ENCODE results near the gene TEPSIN.

Gene TEPSIN

DNA sequence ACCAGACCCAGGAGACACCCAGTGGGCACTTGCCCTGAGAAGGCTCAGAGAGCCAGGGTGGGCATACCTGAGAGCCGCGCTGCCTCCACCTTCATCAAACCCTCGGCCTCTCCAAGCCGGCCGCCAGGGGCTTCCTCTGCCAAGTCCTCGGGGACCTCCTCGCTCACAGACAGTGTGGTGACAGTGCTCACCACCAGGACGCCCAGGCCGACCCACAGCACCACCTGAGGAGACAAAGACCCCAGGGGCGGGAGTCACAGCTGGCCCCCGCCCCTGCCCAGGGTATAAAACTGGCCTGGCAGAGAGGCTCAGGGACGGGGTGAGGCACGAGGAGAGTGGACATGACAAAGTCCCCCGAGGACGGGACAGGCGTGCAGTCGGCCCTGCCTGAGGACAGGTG lies 21.3 kb upstream of the TEPSIN start:
- TF ChIP-seq OSR1 (CRISPR knock-in tag; IDR thresholded peaks at IDR 0.05) (no peak), RARB (CRISPR knock-in tag; IDR thresholded peaks at IDR 0.05) (no peak), ARNTL (CRISPR knock-in tag; IDR thresholded peaks at IDR 0.05; ENCODE audit: borderline replicate concordance, low read depth) (no peak), ZC3H10 (CRISPR knock-in tag; IDR thresholded peaks at IDR 0.05) (no peak), CSDC2 (CRISPR knock-in tag; IDR thresholded peaks at IDR 0.05) (no peak), ZNF565 (CRISPR knock-in tag; conservative IDR thresholded peaks at IDR 0.05; ENCODE audit: low read depth) (no peak), ZFP3 (CRISPR knock-in tag; IDR thresholded peaks at IDR 0.05) (no peak), GLIS3 (CRISPR knock-in tag; IDR thresholded peaks at IDR 0.05) (no peak), ESRRG (CRISPR knock-in tag; IDR thresholded peaks at IDR 0.05) (no peak)
- TF ChIP-seq, protein P1, sequence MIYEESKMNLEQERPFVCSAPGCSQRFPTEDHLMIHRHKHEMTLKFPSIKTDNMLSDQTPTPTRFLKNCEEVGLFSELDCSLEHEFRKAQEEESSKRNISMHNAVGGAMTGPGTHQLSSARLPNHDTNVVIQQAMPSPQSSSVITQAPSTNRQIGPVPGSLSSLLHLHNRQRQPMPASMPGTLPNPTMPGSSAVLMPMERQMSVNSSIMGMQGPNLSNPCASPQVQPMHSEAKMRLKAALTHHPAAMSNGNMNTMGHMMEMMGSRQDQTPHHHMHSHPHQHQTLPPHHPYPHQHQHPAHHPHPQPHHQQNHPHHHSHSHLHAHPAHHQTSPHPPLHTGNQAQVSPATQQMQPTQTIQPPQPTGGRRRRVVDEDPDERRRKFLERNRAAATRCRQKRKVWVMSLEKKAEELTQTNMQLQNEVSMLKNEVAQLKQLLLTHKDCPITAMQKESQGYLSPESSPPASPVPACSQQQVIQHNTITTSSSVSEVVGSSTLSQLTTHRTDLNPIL (CRISPR knock-in tag; IDR thresholded peaks at IDR 0.05; ENCODE audit: low read depth): no peak
- TF ChIP-seq, protein P2, sequence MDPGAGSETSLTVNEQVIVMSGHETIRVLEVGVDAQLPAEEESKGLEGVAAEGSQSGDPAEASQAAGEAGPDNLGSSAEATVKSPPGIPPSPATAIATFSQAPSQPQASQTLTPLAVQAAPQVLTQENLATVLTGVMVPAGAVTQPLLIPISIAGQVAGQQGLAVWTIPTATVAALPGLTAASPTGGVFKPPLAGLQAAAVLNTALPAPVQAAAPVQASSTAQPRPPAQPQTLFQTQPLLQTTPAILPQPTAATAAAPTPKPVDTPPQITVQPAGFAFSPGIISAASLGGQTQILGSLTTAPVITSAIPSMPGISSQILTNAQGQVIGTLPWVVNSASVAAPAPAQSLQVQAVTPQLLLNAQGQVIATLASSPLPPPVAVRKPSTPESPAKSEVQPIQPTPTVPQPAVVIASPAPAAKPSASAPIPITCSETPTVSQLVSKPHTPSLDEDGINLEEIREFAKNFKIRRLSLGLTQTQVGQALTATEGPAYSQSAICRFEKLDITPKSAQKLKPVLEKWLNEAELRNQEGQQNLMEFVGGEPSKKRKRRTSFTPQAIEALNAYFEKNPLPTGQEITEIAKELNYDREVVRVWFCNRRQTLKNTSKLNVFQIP (CRISPR knock-in tag; IDR thresholded peaks at IDR 0.05; ENCODE audit: borderline replicate concordance, low read depth): no peak
- TF ChIP-seq, protein P3, sequence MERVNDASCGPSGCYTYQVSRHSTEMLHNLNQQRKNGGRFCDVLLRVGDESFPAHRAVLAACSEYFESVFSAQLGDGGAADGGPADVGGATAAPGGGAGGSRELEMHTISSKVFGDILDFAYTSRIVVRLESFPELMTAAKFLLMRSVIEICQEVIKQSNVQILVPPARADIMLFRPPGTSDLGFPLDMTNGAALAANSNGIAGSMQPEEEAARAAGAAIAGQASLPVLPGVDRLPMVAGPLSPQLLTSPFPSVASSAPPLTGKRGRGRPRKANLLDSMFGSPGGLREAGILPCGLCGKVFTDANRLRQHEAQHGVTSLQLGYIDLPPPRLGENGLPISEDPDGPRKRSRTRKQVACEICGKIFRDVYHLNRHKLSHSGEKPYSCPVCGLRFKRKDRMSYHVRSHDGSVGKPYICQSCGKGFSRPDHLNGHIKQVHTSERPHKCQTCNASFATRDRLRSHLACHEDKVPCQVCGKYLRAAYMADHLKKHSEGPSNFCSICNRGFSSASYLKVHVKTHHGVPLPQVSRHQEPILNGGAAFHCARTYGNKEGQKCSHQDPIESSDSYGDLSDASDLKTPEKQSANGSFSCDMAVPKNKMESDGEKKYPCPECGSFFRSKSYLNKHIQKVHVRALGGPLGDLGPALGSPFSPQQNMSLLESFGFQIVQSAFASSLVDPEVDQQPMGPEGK (CRISPR knock-in tag; IDR thresholded peaks at IDR 0.05; ENCODE audit: borderline replicate concordance): no peak
- no peak for ATAC-seq

DNA sequence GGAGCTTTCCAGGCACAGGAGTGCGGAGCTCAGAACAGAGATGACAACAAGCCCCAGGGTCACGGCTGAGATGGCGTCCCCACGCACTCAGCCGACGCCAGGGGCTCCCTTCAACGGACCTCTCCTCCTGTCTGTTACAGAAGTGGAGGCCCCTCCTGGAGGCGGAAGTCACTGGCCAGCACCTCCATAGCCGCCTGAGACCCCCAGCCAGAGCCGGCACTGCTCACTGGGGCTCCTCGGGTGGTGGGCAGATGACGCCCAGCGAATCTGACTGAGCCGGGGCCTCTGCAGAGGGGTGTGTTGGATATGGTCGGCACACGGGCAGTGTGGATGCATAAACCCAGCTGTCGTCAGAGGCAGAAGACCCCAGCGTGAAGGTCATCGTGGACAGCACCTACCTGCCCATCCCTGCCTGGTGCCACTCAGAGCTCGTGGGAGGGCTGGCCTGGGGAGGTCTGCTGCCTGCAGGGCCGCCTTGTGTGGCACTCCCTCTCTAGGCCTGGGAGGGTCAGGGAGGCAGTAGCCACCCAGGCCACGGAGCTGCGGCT lies 20.3 kb upstream of the TEPSIN start:
- ATAC-seq: no peak
- TF ChIP-seq ISL1 (CRISPR knock-in tag; IDR thresholded peaks at IDR 0.05) (no peak), ZFP3 (CRISPR knock-in tag; IDR thresholded peaks at IDR 0.05) (no peak), TCF4 (CRISPR knock-in tag; IDR thresholded peaks at IDR 0.05; ENCODE audit: borderline replicate concordance) (no peak), OSR1 (CRISPR knock-in tag; IDR thresholded peaks at IDR 0.05) (no peak), ZNF70 (CRISPR knock-in tag; IDR thresholded peaks at IDR 0.05) (no peak), BACH2 (CRISPR knock-in tag; IDR thresholded peaks at IDR 0.05; ENCODE audit: borderline replicate concordance) (no peak), ZC3H10 (CRISPR knock-in tag; IDR thresholded peaks at IDR 0.05) (no peak), GLIS3 (CRISPR knock-in tag; IDR thresholded peaks at IDR 0.05) (no peak), ZNF8 (CRISPR knock-in tag; IDR thresholded peaks at IDR 0.05) (no peak), ZNF565 (CRISPR knock-in tag; conservative IDR thresholded peaks at IDR 0.05; ENCODE audit: low read depth) (no peak), ZFP30 (CRISPR knock-in tag; IDR thresholded peaks at IDR 0.05) (no peak), ESRRG (CRISPR knock-in tag; IDR thresholded peaks at IDR 0.05) (no peak), CSDC2 (CRISPR knock-in tag; IDR thresholded peaks at IDR 0.05) (no peak), ARNTL (CRISPR knock-in tag; IDR thresholded peaks at IDR 0.05; ENCODE audit: borderline replicate concordance, low read depth) (no peak), PPARA (CRISPR knock-in tag; IDR thresholded peaks at IDR 0.05; ENCODE audit: borderline replicate concordance) (no peak)
- TF ChIP-seq, protein P3 (CRISPR knock-in tag; IDR thresholded peaks at IDR 0.05; ENCODE audit: borderline replicate concordance): no peak
- TF ChIP-seq, protein P1 (CRISPR knock-in tag; IDR thresholded peaks at IDR 0.05; ENCODE audit: low read depth): no peak
- TF ChIP-seq, protein P4, sequence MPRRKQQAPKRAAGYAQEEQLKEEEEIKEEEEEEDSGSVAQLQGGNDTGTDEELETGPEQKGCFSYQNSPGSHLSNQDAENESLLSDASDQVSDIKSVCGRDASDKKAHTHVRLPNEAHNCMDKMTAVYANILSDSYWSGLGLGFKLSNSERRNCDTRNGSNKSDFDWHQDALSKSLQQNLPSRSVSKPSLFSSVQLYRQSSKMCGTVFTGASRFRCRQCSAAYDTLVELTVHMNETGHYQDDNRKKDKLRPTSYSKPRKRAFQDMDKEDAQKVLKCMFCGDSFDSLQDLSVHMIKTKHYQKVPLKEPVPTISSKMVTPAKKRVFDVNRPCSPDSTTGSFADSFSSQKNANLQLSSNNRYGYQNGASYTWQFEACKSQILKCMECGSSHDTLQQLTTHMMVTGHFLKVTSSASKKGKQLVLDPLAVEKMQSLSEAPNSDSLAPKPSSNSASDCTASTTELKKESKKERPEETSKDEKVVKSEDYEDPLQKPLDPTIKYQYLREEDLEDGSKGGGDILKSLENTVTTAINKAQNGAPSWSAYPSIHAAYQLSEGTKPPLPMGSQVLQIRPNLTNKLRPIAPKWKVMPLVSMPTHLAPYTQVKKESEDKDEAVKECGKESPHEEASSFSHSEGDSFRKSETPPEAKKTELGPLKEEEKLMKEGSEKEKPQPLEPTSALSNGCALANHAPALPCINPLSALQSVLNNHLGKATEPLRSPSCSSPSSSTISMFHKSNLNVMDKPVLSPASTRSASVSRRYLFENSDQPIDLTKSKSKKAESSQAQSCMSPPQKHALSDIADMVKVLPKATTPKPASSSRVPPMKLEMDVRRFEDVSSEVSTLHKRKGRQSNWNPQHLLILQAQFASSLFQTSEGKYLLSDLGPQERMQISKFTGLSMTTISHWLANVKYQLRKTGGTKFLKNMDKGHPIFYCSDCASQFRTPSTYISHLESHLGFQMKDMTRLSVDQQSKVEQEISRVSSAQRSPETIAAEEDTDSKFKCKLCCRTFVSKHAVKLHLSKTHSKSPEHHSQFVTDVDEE (CRISPR knock-in tag; IDR thresholded peaks at IDR 0.05): no peak
- TF ChIP-seq, protein P2 (CRISPR knock-in tag; IDR thresholded peaks at IDR 0.05; ENCODE audit: borderline replicate concordance, low read depth): no peak
- TF ChIP-seq, protein P5, sequence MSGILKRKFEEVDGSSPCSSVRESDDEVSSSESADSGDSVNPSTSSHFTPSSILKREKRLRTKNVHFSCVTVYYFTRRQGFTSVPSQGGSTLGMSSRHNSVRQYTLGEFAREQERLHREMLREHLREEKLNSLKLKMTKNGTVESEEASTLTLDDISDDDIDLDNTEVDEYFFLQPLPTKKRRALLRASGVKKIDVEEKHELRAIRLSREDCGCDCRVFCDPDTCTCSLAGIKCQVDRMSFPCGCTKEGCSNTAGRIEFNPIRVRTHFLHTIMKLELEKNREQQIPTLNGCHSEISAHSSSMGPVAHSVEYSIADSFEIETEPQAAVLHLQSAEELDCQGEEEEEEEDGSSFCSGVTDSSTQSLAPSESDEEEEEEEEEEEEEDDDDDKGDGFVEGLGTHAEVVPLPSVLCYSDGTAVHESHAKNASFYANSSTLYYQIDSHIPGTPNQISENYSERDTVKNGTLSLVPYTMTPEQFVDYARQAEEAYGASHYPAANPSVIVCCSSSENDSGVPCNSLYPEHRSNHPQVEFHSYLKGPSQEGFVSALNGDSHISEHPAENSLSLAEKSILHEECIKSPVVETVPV (CRISPR knock-in tag; IDR thresholded peaks at IDR 0.05): no peak

All from SK-N-SH treated with all-trans-retinoic acid at 6 μM for 48 hours (cell line).